Jurkat, Clone E6-1 (cell line): Measurements from ENCODE around the gene BEX4.
"Not testable (repeated sequence)": the region's sequence is repeated elsewhere in the genome, so short reads cannot be mapped to it uniquely, and the experiment has no call there.

ENCODE experiments used
- DNase-seq: peaks from one replicate; pipeline ENCODE4 v3.0.0-alpha.2; 2011; ENCODE audit warnings: low read depth, low spot score
- H3K4me3 ChIP-seq: 2 replicates; pipeline ENCODE4 v1.5.1; 2011; ENCODE audit warnings: mild to moderate bottlenecking, low read length, control low read depth, moderate library complexity

Gene BEX4

GRCh38 chrX:103234869-103235268, 20.0 kb downstream of the BEX4 start:
- no peak overlapping the region for H3K4me3 ChIP-seq
- no peak for DNase-seq

- H3K4me3 ChIP-seq = not testable (repeated sequence)
Measured at GRCh38 chrX:103235608-103236007, 20.7 kb downstream of the BEX4 start.

GRCh38 chrX:103236296-103236695, 21.4 kb downstream of the BEX4 start:
- H3K4me3 ChIP-seq = no peak overlapping the region
- no peak for DNase-seq

More at GRCh38 chrX:103235608-103236007, 20.7 kb downstream of the BEX4 start:
- DNase-seq = not testable (repeated sequence)

- no peak for DNase-seq
- no peak overlapping the region for H3K4me3 ChIP-seq
Measured at GRCh38 chrX:103240155-103240554, 25.2 kb downstream of the BEX4 start.

- no peak overlapping the region for H3K4me3 ChIP-seq
- peak; percentile 32 for DNase-seq
Measured at GRCh38 chrX:103248553-103248952, 33.6 kb downstream of the BEX4 start.

GRCh38 chrX:103249805-103250204, 34.9 kb downstream of the BEX4 start:
- H3K4me3 ChIP-seq = no peak overlapping the region
- no peak for DNase-seq

- no peak for DNase-seq
- H3K4me3 ChIP-seq = no peak overlapping the region
Measured at GRCh38 chrX:103250977-103251376, 36.1 kb downstream of the BEX4 start.

GRCh38 chrX:103253608-103254007, 38.7 kb downstream of the BEX4 start:
- H3K4me3 ChIP-seq = peak overlapping the region; percentile 80

GRCh38 chrX:103254171-103254824, 39.4 kb downstream of the BEX4 start:
- peak; percentile 14 for DNase-seq
- H3K4me3 ChIP-seq = peak overlapping the region; percentile 80

More at GRCh38 chrX:103253608-103254007, 38.7 kb downstream of the BEX4 start:
- no peak for DNase-seq

- DNase-seq = peak; percentile 69
- H3K4me3 ChIP-seq = peak within 1 kb of the TSS; percentile 80
Measured at GRCh38 chrX:103254921-103255493, 40.1 kb downstream of the BEX4 start, which contains the start of gene TCEAL8. TSS of gene TCEAL8 (minus strand) at chrX:103255155. CDS start at chrX:103253979, 1,176 bp downstream.

GRCh38 chrX:103256651-103257050, 41.7 kb downstream of the BEX4 start:
- DNase-seq = no peak
- H3K4me3 ChIP-seq = no peak overlapping the region

- DNase-seq = no peak
- no peak overlapping the region for H3K4me3 ChIP-seq
Measured at GRCh38 chrX:103258275-103258674, 43.4 kb downstream of the BEX4 start.
